ENCODE results near the gene LMOD1. TPM values are rescaled to one million over a fixed set of nuclear protein-coding genes. Genes with fewer than 3 reads are reported as not detected.

The LMOD1 gene
- total RNA-seq, 1 donor, result 14.5 TPM

- peak overlapping the region; percentile 73 for H3K4me3 ChIP-seq (ENCODE audit: low read depth, low read length)
- no peak for TF ChIP-seq CTCF (IDR thresholded peaks at IDR 0.05; ENCODE audit: insufficient read depth, low read length)
Observed at GRCh38 chr1:201983380-201983805, 37.0 kb upstream of the LMOD1 start.

GRCh38 chr1:201982623-201983379, 36.5 kb upstream of the LMOD1 start, which contains the start of gene RNPEP:
Gene RNPEP (plus strand): TSS chr1:201982648. CDS start chr1:201982667, 19 bp downstream.
- DNase-seq (ENCODE audit: low read depth), result peak; percentile 81
- H3K4me3 ChIP-seq (ENCODE audit: low read depth, low read length), result peak within 1 kb of the TSS; percentile 73
- peak; percentile 2 for TF ChIP-seq CTCF (IDR thresholded peaks at IDR 0.05; ENCODE audit: insufficient read depth, low read length)

More at GRCh38 chr1:201983380-201983805, 37.0 kb upstream of the LMOD1 start:
- DNase-seq (ENCODE audit: low read depth), result no peak

DNA sequence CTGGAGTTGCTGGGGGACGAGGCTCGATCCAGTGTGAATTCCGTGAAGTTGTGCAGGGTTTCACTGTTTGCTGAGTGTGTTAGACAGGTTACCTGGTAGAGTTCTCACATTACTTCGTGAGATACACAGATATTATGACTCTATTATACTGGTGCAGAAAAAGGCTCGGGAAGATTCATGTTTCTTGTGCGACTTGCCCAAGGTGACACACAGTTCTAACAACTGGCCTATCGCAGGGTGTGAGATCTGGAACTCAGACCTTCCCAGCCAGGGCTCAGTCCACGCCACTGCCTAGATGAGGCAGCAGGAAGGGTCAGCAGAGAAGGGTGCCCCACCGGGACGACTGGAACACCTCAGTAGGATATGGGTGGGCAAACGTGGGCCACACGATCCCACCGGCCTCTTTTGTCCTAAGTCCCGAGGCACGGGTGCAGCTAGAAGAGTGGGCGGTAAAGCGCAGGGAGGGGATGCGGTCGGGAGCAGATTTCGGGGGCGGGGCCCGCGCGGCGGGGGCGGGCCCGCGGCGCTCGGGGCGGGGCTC, 35.8 kb upstream of the LMOD1 start:
- H3K4me3 ChIP-seq (ENCODE audit: low read depth, low read length), result peak overlapping the region; percentile 73
- no peak for TF ChIP-seq CTCF (IDR thresholded peaks at IDR 0.05; ENCODE audit: insufficient read depth, low read length)
- DNase-seq (ENCODE audit: low read depth), result peak; percentile 47

DNA sequence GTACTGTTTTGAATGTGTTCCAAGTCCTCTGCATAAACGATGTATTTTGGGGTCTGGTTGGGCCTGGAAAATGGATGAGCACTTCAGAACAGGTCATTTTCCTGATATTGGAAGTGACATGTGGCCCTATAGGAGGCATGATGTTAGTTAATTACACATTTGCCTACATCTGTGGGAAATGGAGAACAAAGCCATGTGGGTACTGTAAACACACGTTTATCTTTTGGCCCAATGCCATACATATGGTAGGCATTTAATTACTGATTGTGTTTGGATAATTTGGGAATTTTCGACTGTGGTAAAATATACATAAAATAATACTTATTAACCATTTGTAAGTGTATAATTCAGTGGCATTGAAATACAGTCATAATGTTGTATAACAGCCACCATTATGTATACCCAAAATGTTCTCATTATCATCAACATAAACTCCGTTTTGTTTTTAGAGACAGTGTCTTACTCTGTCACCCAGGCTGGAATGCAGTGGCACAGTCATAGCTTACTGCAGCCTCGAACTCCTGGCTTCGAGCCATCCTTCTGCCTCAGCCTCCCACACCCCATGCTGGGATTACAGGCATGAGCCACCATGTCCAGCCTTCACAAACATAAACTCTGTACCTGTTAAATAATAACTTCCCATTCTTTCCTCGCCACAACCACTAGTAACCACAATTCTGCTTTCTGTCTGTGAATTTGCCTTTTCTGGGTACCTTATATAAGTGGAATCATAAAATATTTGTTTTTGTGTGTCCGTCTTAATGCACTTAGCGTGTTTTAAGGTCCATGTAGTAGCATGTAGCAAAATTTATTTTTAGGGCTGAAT, 24.2 kb upstream of the LMOD1 start:
- DNase-seq (ENCODE audit: low read depth), result no peak
- no peak for TF ChIP-seq CTCF (IDR thresholded peaks at IDR 0.05; ENCODE audit: insufficient read depth, low read length)
- H3K4me3 ChIP-seq (ENCODE audit: low read depth, low read length), result no peak overlapping the region

- no peak for DNase-seq (ENCODE audit: low read depth)
- no peak for TF ChIP-seq CTCF (IDR thresholded peaks at IDR 0.05; ENCODE audit: insufficient read depth, low read length)
- H3K4me3 ChIP-seq (ENCODE audit: low read depth, low read length), result no peak overlapping the region
Observed at GRCh38 chr1:201968202-201968925, 22.0 kb upstream of the LMOD1 start.

- DNase-seq (ENCODE audit: low read depth), result no peak
- H3K4me3 ChIP-seq (ENCODE audit: low read depth, low read length), result no peak overlapping the region
- no peak for TF ChIP-seq CTCF (IDR thresholded peaks at IDR 0.05; ENCODE audit: insufficient read depth, low read length)
Observed at GRCh38 chr1:201966171-201966570, 19.8 kb upstream of the LMOD1 start.
